Left ventricle myocardium inferior (tissue), 1 donor: ENCODE data around the gene RSL1D1. TPM values are rescaled to one million over a fixed set of nuclear protein-coding genes. Genes with fewer than 3 reads are reported as not detected.

ENCODE experiments used
- DNase-seq: peaks from one replicate; pipeline ENCODE4 v3.0.0-alpha.2; 2020
- H3K27ac ChIP-seq: fragments of 200-600 bp; replicated peaks from 2 replicates; pipeline ENCODE4 v1.8.0; 2021
- H3K27me3 ChIP-seq: fragments of 200-600 bp; 2 replicates; pipeline ENCODE4 v1.8.0; 2021; ENCODE audit warnings: low read depth
- H3K36me3 ChIP-seq: fragments of 200-600 bp; 2 replicates; pipeline ENCODE4 v1.8.0; 2021
- H3K4me1 ChIP-seq: fragments of 200-600 bp; 2 replicates; pipeline ENCODE4 v1.8.0; 2021
- H3K4me3 ChIP-seq: fragments of 200-600 bp; 2 replicates; pipeline ENCODE4 v1.8.0; 2021; ENCODE audit warnings: mild to moderate bottlenecking, moderate library complexity
- H3K9me3 ChIP-seq: fragments of 200-600 bp; replicated peaks from 2 replicates; pipeline ENCODE4 v1.8.0; 2021
- intact Hi-C: fragments of 100-400 bp; cut with micrococcal nuclease; formaldehyde crosslinking; loops from one replicate; pipeline ENCODE4 v1.11.0; 2022
- total RNA-seq: library from RNA; stranded (reverse); fragmentation: NEBNext Ultra II Directional; extraction: Animal tissue kit (Norgen Biotek cat#: 25700); gene quantifications from one replicate; pipeline ENCODE4 v1.2.1, GENCODE V29; 2021
- TF ChIP-seq, protein P1 (sequence below): fragments of 200-600 bp; IDR thresholded peaks from 2 replicates; pipeline ENCODE4 v1.8.0; 2021; ENCODE audit warnings: antibody characterized with exemption, mild to moderate bottlenecking, borderline replicate concordance
- donor health status: DM: no; HTN: yes; CAD: no; lungs with severe emphysema.

Gene RSL1D1
- total RNA-seq, 1 donor from 2014 or later = 117 TPM

DNA sequence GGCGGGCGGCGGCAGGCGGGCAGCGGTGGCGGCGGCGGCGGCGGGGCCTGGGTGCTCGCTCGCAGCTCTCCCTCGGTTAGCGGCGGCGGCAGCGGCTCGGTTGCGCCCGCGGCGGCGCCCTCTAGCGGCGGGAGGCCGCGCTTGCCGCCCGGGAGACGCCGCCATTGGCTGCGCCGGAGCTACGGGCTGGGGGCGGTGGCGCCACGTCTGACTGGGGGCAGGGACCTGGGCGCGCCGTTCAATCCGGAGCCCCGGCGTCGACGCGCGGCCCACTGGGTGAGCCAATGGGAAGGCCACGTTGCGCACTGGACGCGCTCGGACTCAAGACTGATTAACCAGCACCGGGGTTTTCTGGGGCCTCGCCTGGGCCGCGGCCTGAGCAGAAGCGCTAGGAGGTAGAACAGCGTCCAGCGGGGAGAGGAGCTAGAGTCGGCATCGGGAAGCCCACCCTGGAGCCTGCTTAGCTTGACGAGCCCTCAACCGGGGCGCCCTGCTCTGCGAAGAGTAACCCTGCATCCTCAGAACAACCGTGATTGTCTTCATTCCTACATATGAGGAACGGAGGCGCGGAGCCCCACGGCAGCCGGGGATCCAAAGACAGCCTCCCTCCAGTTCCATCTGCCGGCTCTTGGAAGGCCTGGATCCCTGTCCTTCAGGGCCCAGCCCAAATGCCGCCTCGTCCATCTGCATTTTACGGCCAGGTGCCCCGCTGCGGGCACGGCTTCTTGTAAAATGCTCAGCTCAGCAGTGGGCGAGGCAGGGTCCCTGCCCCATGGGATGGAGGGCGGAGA, 54.0 kb downstream of the RSL1D1 start, which contains the start of gene ZC3H7A:
Gene ZC3H7A (minus strand): TSS at position 93 of the 791 bp plus-strand sequence. CDS start 14,904 bp downstream, outside the sequence.
- intact Hi-C loops = no loop called here
- Histone ChIP-seq H3K27ac (peak within 1 kb of the TSS; percentile 98), H3K27me3 (no peaks in the 10 kb centered on the region), H3K4me3 (peak within 1 kb of the TSS; percentile 99), H3K9me3 (no peaks in the 10 kb centered on the region), H3K4me1 (peaks cover 74% of the 10 kb centered on the region), H3K36me3 (peaks cover 6% of the 10 kb centered on the region)
- peak; percentile 97 for DNase-seq
- TF ChIP-seq, protein P1, sequence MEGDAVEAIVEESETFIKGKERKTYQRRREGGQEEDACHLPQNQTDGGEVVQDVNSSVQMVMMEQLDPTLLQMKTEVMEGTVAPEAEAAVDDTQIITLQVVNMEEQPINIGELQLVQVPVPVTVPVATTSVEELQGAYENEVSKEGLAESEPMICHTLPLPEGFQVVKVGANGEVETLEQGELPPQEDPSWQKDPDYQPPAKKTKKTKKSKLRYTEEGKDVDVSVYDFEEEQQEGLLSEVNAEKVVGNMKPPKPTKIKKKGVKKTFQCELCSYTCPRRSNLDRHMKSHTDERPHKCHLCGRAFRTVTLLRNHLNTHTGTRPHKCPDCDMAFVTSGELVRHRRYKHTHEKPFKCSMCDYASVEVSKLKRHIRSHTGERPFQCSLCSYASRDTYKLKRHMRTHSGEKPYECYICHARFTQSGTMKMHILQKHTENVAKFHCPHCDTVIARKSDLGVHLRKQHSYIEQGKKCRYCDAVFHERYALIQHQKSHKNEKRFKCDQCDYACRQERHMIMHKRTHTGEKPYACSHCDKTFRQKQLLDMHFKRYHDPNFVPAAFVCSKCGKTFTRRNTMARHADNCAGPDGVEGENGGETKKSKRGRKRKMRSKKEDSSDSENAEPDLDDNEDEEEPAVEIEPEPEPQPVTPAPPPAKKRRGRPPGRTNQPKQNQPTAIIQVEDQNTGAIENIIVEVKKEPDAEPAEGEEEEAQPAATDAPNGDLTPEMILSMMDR = peak; percentile 88

DNA sequence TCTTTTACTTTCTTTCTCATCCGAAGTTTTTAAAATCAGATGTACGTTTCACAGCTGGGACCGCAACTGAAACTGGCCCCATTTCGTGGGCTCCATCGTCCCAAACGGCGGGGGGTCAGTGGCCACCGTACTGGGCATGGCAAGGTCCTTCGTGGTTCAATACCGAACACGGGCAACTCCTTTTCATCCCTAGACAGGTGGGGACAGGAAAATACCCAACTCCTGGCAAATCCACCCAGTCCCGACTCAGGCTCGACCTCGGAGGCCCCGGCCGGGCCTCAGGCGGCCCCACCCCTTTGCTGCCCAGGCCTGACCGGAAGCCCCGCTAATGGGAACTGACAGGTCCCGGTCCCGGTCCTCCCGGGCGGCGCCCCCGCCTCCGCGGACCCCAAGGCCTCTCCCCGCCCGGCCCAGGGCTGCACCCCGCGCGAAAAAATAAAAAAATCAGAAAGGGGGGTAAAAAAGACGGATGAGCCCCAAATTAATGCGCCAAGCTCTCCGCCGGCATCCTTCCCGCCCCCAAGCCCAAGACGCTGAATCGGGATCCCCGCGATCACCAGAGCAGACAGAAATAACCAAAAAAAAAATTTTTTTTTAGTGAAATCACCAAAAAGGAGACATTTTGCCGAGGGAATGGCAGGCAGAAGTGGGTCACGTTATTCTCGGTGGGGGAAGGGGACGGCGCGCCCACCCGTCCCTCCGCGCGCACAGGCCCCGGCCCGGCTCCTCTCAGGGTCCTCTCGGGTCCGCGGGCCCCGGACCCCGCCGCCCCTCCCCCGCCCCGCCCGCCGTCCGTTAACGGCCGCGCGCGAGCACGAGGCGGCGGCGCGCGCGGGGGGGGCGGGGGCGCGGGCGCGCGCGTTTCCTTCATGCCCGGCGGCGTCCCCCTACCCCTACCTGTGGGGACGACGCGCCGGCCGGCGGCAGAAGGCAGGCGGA, 54.8 kb downstream of the RSL1D1 start:
- H3K9me3 ChIP-seq = no peaks in the 10 kb centered on the region
- peaks cover 6% of the 10 kb centered on the region for H3K36me3 ChIP-seq
- peaks cover 83% of the 10 kb centered on the region for H3K4me1 ChIP-seq
- peak overlapping the region; percentile 99 for H3K4me3 ChIP-seq
- intact Hi-C loops = no loop called here
- DNase-seq = peak; percentile 72
- no peaks in the 10 kb centered on the region for H3K27me3 ChIP-seq
- H3K27ac ChIP-seq = peak overlapping the region; percentile 98
- TF ChIP-seq, protein P1 = no peak

DNA sequence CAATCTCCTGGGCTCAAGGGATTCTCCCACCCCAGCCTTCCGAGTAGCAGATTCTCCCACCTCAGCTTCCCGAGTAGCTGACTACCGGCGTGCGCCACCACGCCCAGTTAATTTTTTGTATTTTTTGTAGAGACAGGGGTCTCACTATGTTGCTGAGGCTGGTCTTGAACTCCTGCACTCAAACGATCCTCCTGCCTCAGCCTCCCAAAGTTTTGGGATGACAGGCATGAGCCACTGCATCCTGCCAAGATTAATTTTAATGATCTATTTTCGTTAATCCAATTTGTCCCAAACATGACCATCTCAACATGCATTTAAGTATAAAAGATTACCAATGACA, 55.5 kb downstream of the RSL1D1 start:
- TF ChIP-seq, protein P1 = no peak
- Histone ChIP-seq H3K4me3 (peak overlapping the region; percentile 99), H3K36me3 (peaks cover 6% of the 10 kb centered on the region), H3K9me3 (no peaks in the 10 kb centered on the region), H3K27me3 (no peaks in the 10 kb centered on the region), H3K4me1 (peaks cover 88% of the 10 kb centered on the region), H3K27ac (peak overlapping the region; percentile 98)
- DNase-seq = no peak
- intact Hi-C loops = no loop called here

DNA sequence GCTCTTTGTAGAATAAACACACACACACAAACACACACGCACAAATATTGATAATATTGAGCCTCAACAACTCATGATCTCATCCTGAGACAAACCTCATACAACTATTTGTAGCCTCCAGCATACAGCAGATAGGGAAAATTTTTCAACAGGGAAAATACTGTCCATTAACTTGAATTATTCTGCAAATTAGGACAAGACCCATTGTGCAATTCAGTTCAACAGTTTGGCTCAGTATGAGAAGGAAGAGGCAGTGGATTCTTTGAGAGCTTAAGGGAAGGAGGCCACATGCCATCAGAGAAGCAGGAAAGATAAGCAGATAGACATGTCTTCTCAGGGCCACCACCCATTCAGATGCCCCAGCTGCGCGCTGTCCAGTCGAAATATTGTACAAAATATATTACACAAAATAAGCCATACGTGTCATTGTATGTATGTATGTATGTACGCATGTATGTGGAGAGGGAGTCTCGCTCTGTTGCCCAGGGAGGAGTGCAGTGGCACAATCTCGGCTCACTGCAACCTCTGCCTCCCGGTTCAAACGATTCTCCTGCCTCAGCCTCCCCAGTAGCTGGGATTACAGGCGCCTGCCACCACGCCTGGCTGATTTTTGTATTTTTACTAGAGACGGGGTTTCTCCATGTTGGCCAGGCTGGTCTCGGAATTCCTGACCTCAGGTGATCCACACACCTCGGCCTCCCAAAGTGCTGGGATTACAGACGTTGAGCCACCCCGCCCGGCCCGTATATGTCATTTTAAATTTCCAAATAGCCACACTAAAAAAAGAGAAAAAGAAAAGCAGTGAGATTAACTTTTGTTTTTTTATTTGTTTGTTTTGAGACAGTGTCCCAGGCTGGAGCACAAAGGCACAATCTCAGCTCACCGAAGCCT, 56.1 kb downstream of the RSL1D1 start:
- no peak for DNase-seq
- H3K4me3 ChIP-seq = peak overlapping the region; percentile 99

More for the DNA sequence above, 56.1 kb downstream of the RSL1D1 start:
- Histone ChIP-seq H3K36me3 (peaks cover 6% of the 10 kb centered on the region), H3K27ac (peak overlapping the region; percentile 98), H3K4me1 (peaks cover 93% of the 10 kb centered on the region), H3K9me3 (no peaks in the 10 kb centered on the region), H3K27me3 (no peaks in the 10 kb centered on the region)
- TF ChIP-seq, protein P1 = no peak
- intact Hi-C loops = no loop called here
